H9 (cell line): ENCODE measurements around the gene MAP3K7. TPM values are rescaled to one million over a fixed set of nuclear protein-coding genes. Genes with fewer than 3 reads are reported as not detected.
A peak's percentile ranks its signal among the peaks of the same experiment; 100 is the strongest.

Experiments
- DNase-seq: peaks from one replicate; pipeline ENCODE4 v3.0.0-alpha.2; 2017
- H2AFZ ChIP-seq: one replicate; pipeline ENCODE4 v1.6.1; 2013; ENCODE audit warnings: mild to moderate bottlenecking, low read length, control low read depth, moderate library complexity
- H2AK5ac ChIP-seq: 2 replicates; pipeline ENCODE4 v1.6.1; 2013; ENCODE audit warnings: low read length, control low read depth, mixed read lengths; ENCODE audit not compliant: insufficient read length
- H2BK120ac ChIP-seq: one replicate; pipeline ENCODE4 v1.6.1; 2013; ENCODE audit warnings: low read depth, mild to moderate bottlenecking, low read length, control low read depth, inconsistent platforms; ENCODE audit not compliant: poor library complexity, severe bottlenecking
- H2BK12ac ChIP-seq: 2 replicates; pipeline ENCODE4 v1.6.1; 2013; ENCODE audit warnings: low read length, control low read depth, mixed read lengths, low read depth; ENCODE audit not compliant: insufficient read length
- H2BK15ac ChIP-seq: 2 replicates; pipeline ENCODE4 v1.6.1; 2013; ENCODE audit warnings: low read depth, low read length, control low read depth
- H2BK20ac ChIP-seq: one replicate; pipeline ENCODE4 v1.6.1; 2013; ENCODE audit warnings: low read depth, mild to moderate bottlenecking, low read length, control low read depth, inconsistent platforms; ENCODE audit not compliant: poor library complexity, severe bottlenecking
- H2BK5ac ChIP-seq: 2 replicates; pipeline ENCODE4 v1.6.1; 2013; ENCODE audit warnings: low read length, control low read depth, mixed read lengths; ENCODE audit not compliant: insufficient read length
- H3K14ac ChIP-seq: 2 replicates; pipeline ENCODE4 v1.6.1; 2013; ENCODE audit warnings: low read length, control low read depth; ENCODE audit not compliant: insufficient read depth
- H3K18ac ChIP-seq: 2 replicates; pipeline ENCODE4 v1.6.1; 2013; ENCODE audit warnings: low read depth, mild to moderate bottlenecking, mixed read lengths, low read length, control low read depth; ENCODE audit not compliant: insufficient read length
- H3K23ac ChIP-seq: 2 replicates; pipeline ENCODE4 v1.6.1; 2013; ENCODE audit warnings: low read length, control low read depth, mixed read lengths, low read depth; ENCODE audit not compliant: insufficient read length
- H3K23me2 ChIP-seq: 2 replicates; pipeline ENCODE4 v1.6.1; 2013; ENCODE audit warnings: low read depth, mild to moderate bottlenecking, mixed read lengths, low read length, control low read depth; ENCODE audit not compliant: insufficient read length, poor library complexity, severe bottlenecking
- H3K27ac ChIP-seq: 2 replicates; pipeline ENCODE4 v1.5.1; 2013; ENCODE audit warnings: low read length, control low read depth, mixed read lengths, low read depth; ENCODE audit not compliant: insufficient read length
- H3K27me3 ChIP-seq: 2 replicates; pipeline ENCODE4 v1.6.1; 2013; ENCODE audit warnings: low read length, control low read depth, inconsistent platforms; ENCODE audit not compliant: insufficient read depth
- H3K4ac ChIP-seq: 2 replicates; pipeline ENCODE4 v1.6.1; 2013; ENCODE audit warnings: low read depth, mild to moderate bottlenecking, control low read depth, inconsistent platforms, low read length, moderate library complexity
- H3K4me1 ChIP-seq: 2 replicates; pipeline ENCODE4 v1.6.1; 2013; ENCODE audit warnings: low read length, control low read depth, inconsistent platforms; ENCODE audit not compliant: insufficient read depth
- H3K4me2 ChIP-seq: 2 replicates; pipeline ENCODE4 v1.6.1; 2013; ENCODE audit warnings: low read length, control low read depth, mixed read lengths; ENCODE audit not compliant: insufficient read length, insufficient read depth
- H3K56ac ChIP-seq: 2 replicates; pipeline ENCODE4 v1.6.1; 2013; ENCODE audit warnings: low read depth, mild to moderate bottlenecking, mixed read lengths, low read length, control low read depth; ENCODE audit not compliant: insufficient read length
- H3K79me1 ChIP-seq: 2 replicates; pipeline ENCODE4 v1.6.1; 2013; ENCODE audit warnings: low read depth, mild to moderate bottlenecking, moderate library complexity, low read length, control low read depth, inconsistent platforms; ENCODE audit not compliant: insufficient read depth, poor library complexity, severe bottlenecking
- H3K79me2 ChIP-seq: 2 replicates; pipeline ENCODE4 v1.6.1; 2013; ENCODE audit warnings: low read length, control low read depth, inconsistent platforms; ENCODE audit not compliant: insufficient read depth
- H3K9ac ChIP-seq: 2 replicates; pipeline ENCODE4 v1.6.1; 2013; ENCODE audit warnings: low read length, control low read depth, mixed read lengths; ENCODE audit not compliant: insufficient read length; ENCODE audit errors: extremely low read depth
- H3K9me3 ChIP-seq: one replicate; pipeline ENCODE4 v1.6.1; 2013; ENCODE audit warnings: low read depth, low read length, inconsistent platforms; ENCODE audit not compliant: control insufficient read depth
- H3T11ph ChIP-seq: one replicate; pipeline ENCODE4 v1.6.1; 2013; ENCODE audit warnings: mild to moderate bottlenecking, low read length, control low read depth, inconsistent platforms
- H4K20me1 ChIP-seq: one replicate; pipeline ENCODE4 v1.6.1; 2013; ENCODE audit not compliant: control insufficient read depth, insufficient read length, insufficient read depth
- H4K5ac ChIP-seq: 2 replicates; pipeline ENCODE4 v1.6.1; 2013; ENCODE audit warnings: low read depth, mild to moderate bottlenecking, mixed read lengths, low read length, control low read depth; ENCODE audit not compliant: insufficient read length
- H4K8ac ChIP-seq: replicated peaks from 2 replicates; pipeline ENCODE4 v1.6.1; 2013; ENCODE audit warnings: low read length, control low read depth, mixed read lengths, low read depth; ENCODE audit not compliant: insufficient read length
- H4K91ac ChIP-seq: 2 replicates; pipeline ENCODE4 v1.6.1; 2013; ENCODE audit warnings: low read depth, mild to moderate bottlenecking, moderate library complexity, mixed read lengths, low read length, control low read depth; ENCODE audit not compliant: insufficient read length
- H3K27ac Mint-ChIP-seq, 3 experiments: 2 replicates in 2 of 3; 3 replicates in 1 of 3; pipeline ENCODE4 v1.8.0; 2020 to 2021; ENCODE audit warnings: mixed read lengths in 3 of 3, mild to moderate bottlenecking in 1 of 3, moderate library complexity in 1 of 3
- H3K27me3 Mint-ChIP-seq: 2 replicates; pipeline ENCODE4 v1.8.0; 2021; ENCODE audit warnings: low read depth, mild to moderate bottlenecking, moderate library complexity, mixed read lengths
- H3K36me3 Mint-ChIP-seq, 3 experiments: 2 replicates in 2 of 3; 3 replicates in 1 of 3; pipeline ENCODE4 v1.8.0; 2020 to 2021; ENCODE audit warnings: low read depth in 3 of 3, mixed read lengths in 3 of 3; ENCODE audit not compliant: insufficient read depth in 1 of 3
- H3K4me1 Mint-ChIP-seq, 2 experiments: 2 replicates each; pipeline ENCODE4 v1.8.0; 2020; ENCODE audit warnings: mixed read lengths in 2 of 2
- H3K4me3 Mint-ChIP-seq, 2 experiments: 2 replicates in 1 of 2; 3 replicates in 1 of 2; pipeline ENCODE4 v1.8.0; 2020 to 2021; ENCODE audit warnings: mild to moderate bottlenecking in 2 of 2, mixed read lengths in 2 of 2, moderate library complexity in 1 of 2
- H3K9me3 Mint-ChIP-seq, 2 experiments: 2 replicates in 1 of 2; 3 replicates in 1 of 2; pipeline ENCODE4 v1.8.0; 2020; ENCODE audit warnings: mild to moderate bottlenecking in 2 of 2, mixed read lengths in 2 of 2, moderate library complexity in 1 of 2
- WGBS: extraction: QIAGEN DNeasy Blood & Tissue Kit; methylation state at CpG from one replicate; pipeline ENCODE4 v1.1.7; 2013; ENCODE audit warnings: missing lambda C conversion rate, low lambda C conversion rate, mixed read lengths; ENCODE audit not compliant: insufficient read length; ENCODE audit errors: extremely low coverage; 5-methylcytosine and 5-hydroxymethylcytosine counted together
- total RNA-seq: library from RNA; stranded (reverse); gene quantifications from 2 replicates; pipeline ENCODE4 v1.2.1, GENCODE V29; 2021
- TF ChIP-seq, protein P1 (sequence below): fragments of 200-600 bp; sonication (generic); conservative IDR thresholded peaks from 3 replicates; pipeline ENCODE4 v1.8.0; 2021; ENCODE audit warnings: antibody characterized with exemption, mild to moderate bottlenecking

Gene MAP3K7
- total RNA-seq, 1 experiment from 2014 or later: 31.3 TPM

- Mint-ChIP-seq H3K27me3 (no peaks in the 10 kb centered on the region), H3K4me1 (no peaks in the 10 kb centered on the region), H3K9me3 (no peaks in the 10 kb centered on the region), H3K4me3 (no peak overlapping the region), H3K27ac (peak overlapping the region in 2 of 3 experiments; percentile 26 to 54; a peak in 1 of 7 replicates), H3K36me3 (peaks cover 0 to 7% (median 4%) of the 10 kb centered on the region in 3 experiments; a peak in 4 of 7 replicates)
- H4K20me1 ChIP-seq: no peaks in the 10 kb centered on the region
- no peak overlapping the region for H3K4ac ChIP-seq
- H3K4me1 ChIP-seq: no peaks in the 10 kb centered on the region
- no peaks in the 10 kb centered on the region for H3K27me3 ChIP-seq
- no peak overlapping the region for H2AFZ ChIP-seq
- no peak overlapping the region for H3T11ph ChIP-seq
- no peak overlapping the region for H2BK15ac ChIP-seq
- no peak overlapping the region for H3K4me2 ChIP-seq
- H4K8ac ChIP-seq: no peak overlapping the region
- H3K79me2 ChIP-seq: no peaks in the 10 kb centered on the region
- H3K14ac ChIP-seq: no peak overlapping the region
- H2BK20ac ChIP-seq: no peak overlapping the region
- H2BK12ac ChIP-seq: no peak overlapping the region
- H2BK120ac ChIP-seq: no peak overlapping the region
- no peak overlapping the region for H3K56ac ChIP-seq
- no CpG with 5 or more reads among the region's 4 CpGs for WGBS
- H3K23ac ChIP-seq: no peak overlapping the region
- H4K91ac ChIP-seq: no peak overlapping the region
- no peak overlapping the region for H2AK5ac ChIP-seq
- H3K18ac ChIP-seq: no peak overlapping the region
- H2BK5ac ChIP-seq: no peak overlapping the region
- DNase-seq: no peak
- TF ChIP-seq, protein P1, sequence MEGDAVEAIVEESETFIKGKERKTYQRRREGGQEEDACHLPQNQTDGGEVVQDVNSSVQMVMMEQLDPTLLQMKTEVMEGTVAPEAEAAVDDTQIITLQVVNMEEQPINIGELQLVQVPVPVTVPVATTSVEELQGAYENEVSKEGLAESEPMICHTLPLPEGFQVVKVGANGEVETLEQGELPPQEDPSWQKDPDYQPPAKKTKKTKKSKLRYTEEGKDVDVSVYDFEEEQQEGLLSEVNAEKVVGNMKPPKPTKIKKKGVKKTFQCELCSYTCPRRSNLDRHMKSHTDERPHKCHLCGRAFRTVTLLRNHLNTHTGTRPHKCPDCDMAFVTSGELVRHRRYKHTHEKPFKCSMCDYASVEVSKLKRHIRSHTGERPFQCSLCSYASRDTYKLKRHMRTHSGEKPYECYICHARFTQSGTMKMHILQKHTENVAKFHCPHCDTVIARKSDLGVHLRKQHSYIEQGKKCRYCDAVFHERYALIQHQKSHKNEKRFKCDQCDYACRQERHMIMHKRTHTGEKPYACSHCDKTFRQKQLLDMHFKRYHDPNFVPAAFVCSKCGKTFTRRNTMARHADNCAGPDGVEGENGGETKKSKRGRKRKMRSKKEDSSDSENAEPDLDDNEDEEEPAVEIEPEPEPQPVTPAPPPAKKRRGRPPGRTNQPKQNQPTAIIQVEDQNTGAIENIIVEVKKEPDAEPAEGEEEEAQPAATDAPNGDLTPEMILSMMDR: no peak
- H3K27ac ChIP-seq: no peak overlapping the region
- H3K9me3 ChIP-seq: no peaks in the 10 kb centered on the region
- no peaks in the 10 kb centered on the region for H3K23me2 ChIP-seq
- H3K79me1 ChIP-seq: no peaks in the 10 kb centered on the region
- H3K9ac ChIP-seq: no peak overlapping the region
- H4K5ac ChIP-seq: no peak overlapping the region
Observed at GRCh38 chr6:90538278-90539046, 48.4 kb downstream of the MAP3K7 start.
